HL-60 (cell line): Measurements from ENCODE around the gene COQ10B.
A peak's percentile ranks its signal among the peaks of the same experiment; 100 is the strongest.

ENCODE experiments used
- DNase-seq, 2 experiments: peaks; one replicate each; pipeline ENCODE4 v3.0.0-alpha.2; 2010 to 2020; ENCODE audit warnings: low read depth in 1 of 2, low spot score in 1 of 2
- H3K27ac ChIP-seq: fragments of 250-450 bp; sonication (Bioruptor Pico); replicated peaks from 2 replicates; pipeline ENCODE4 v1.5.1; 2020; ENCODE audit warnings: mild to moderate bottlenecking, moderate library complexity
- H3K27me3 ChIP-seq: fragments of 250-450 bp; sonication (Bioruptor Pico); 2 replicates; pipeline ENCODE4 v1.5.1; 2021; ENCODE audit warnings: mild to moderate bottlenecking, moderate library complexity; ENCODE audit not compliant: insufficient read depth, poor library complexity, severe bottlenecking
- H3K4me3 ChIP-seq: replicated peaks from 2 replicates; pipeline ENCODE4 v1.5.1; 2011; ENCODE audit warnings: mild to moderate bottlenecking, control low read depth, low read length; ENCODE audit not compliant: insufficient read depth
- CTCF ChIP-seq: IDR thresholded peaks from one replicate; pipeline ENCODE4 v1.5.1; 2011; ENCODE audit warnings: low read length, control low read depth, inconsistent platforms; ENCODE audit not compliant: insufficient read depth
- GABPA ChIP-seq: IDR thresholded peaks from 2 replicates; pipeline ENCODE4 v1.6.1; 2012; ENCODE audit warnings: low read depth
- POLR2AphosphoS5 ChIP-seq: IDR thresholded peaks from 2 replicates; pipeline ENCODE4 v1.6.1; 2012; ENCODE audit warnings: low read depth
- REST ChIP-seq: IDR thresholded peaks from 2 replicates; pipeline ENCODE4 v1.6.1; 2012; ENCODE audit warnings: low read depth; ENCODE audit not compliant: insufficient replicate concordance
- SPI1 ChIP-seq: IDR thresholded peaks from 2 replicates; pipeline ENCODE4 v1.6.1; 2012; ENCODE audit warnings: low read depth, mild to moderate bottlenecking, borderline replicate concordance

COQ10B gene

GRCh38 chr2:197495433-197496134, 42.2 kb downstream of the COQ10B start:
- TF ChIP-seq REST (no peak), GABPA (no peak), POLR2AphosphoS5 (no peak), CTCF (no peak), SPI1 (no peak)
- no peak overlapping the region for H3K4me3 ChIP-seq
- no peak for DNase-seq
- no peak overlapping the region for H3K27ac ChIP-seq
- H3K27me3 ChIP-seq = no peaks in the 10 kb centered on the region

GRCh38 chr2:197496695-197497094, 43.3 kb downstream of the COQ10B start:
- no peak for TF ChIP-seq POLR2AphosphoS5
- TF ChIP-seq SPI1 = no peak
- no peak for TF ChIP-seq CTCF
- no peak for TF ChIP-seq GABPA
- TF ChIP-seq REST = no peak
- peak overlapping the region; percentile 81 for H3K4me3 ChIP-seq
- no peak overlapping the region for H3K27ac ChIP-seq
- no peak for DNase-seq
- H3K27me3 ChIP-seq = no peaks in the 10 kb centered on the region

- Histone ChIP-seq H3K27ac (no peak overlapping the region), H3K4me3 (peak overlapping the region; percentile 81), H3K27me3 (no peaks in the 10 kb centered on the region)
These were observed 44.0 kb downstream of the COQ10B start for GRCh38 chr2:197497326-197497725.

More at GRCh38 chr2:197497326-197497725, 44.0 kb downstream of the COQ10B start:
- TF ChIP-seq GABPA (no peak), CTCF (no peak), POLR2AphosphoS5 (no peak), SPI1 (no peak), REST (no peak)
- no peak for DNase-seq
